HL-60 (cell line): ENCODE results near the gene TCEAL7.

ENCODE experiments used
- CTCF ChIP-seq: IDR thresholded peaks from one replicate; pipeline ENCODE4 v1.5.1; 2011; ENCODE audit warnings: low read length, control low read depth, inconsistent platforms; ENCODE audit not compliant: insufficient read depth
- POLR2AphosphoS5 ChIP-seq: IDR thresholded peaks from 2 replicates; pipeline ENCODE4 v1.6.1; 2012; ENCODE audit warnings: low read depth

- TF ChIP-seq CTCF (no peak), POLR2AphosphoS5 (no peak)
Measured at GRCh38 chrX:103356130-103356798, 26.2 kb downstream of the TCEAL7 start, which contains the start of gene TCEAL9.
